Heart left ventricle (tissue), 13 donors: ENCODE results near the gene PRKAG2.

Experiments used
- POLR2A ChIP-seq, 2 donors: fragments of 450-650 bp; IDR thresholded peaks; one replicate each; pipeline ENCODE4 v1.6.1; 2017; ENCODE audit warnings: antibody characterized with exemption in 2 of 2, mild to moderate bottlenecking in 2 of 2, moderate library complexity in 2 of 2
- TF ChIP-seq, protein P1 (sequence below), 12 donors: fragments of 200-600 bp; sonication (generic) in 4 of 12; IDR thresholded peaks; one replicate each; pipeline versions ENCODE4 v1.5.0 to v1.8.0; 2018 to 2022; ENCODE audit warnings: antibody characterized with exemption in 12 of 12, mild to moderate bottlenecking in 5 of 12
- donor health status: ischemic (EF 13 %, LVEDD 7.1; RV severe dilation, severe dysfunction).
- donor health status: DM: no; HTN: yes; CAD: no.
- donor health status: DM: no; HTN: no; CAD: no.
- donor health status: ischemic (EF 25% LVEDD 6.9; RV normal size, moderate dysfunction).
- donor health status: ischemic (EF 25% LVEDD 5.7; RV mildly dilated, moderate dysfunction).
- donor health status: ischemic (EF 35%, LVEDD 5.7; RV mildly dilated, moderate dysfunction).
- donor health status: nonischemic (EF 11% LVEDD 7.7; RV severe dilation, severe dysfunction).
- donor health status: DM: yes; HTN: yes; CAD: no.
- donor health status: PGD.
- donor health status: ischemic (EF 29% LVEDD 5.4; RV normal size, mild dysfunction).
- donor health status: nonischemic (EF 23%, LVEDD 6.1; RV moderate dilation, normal function).

DNA sequence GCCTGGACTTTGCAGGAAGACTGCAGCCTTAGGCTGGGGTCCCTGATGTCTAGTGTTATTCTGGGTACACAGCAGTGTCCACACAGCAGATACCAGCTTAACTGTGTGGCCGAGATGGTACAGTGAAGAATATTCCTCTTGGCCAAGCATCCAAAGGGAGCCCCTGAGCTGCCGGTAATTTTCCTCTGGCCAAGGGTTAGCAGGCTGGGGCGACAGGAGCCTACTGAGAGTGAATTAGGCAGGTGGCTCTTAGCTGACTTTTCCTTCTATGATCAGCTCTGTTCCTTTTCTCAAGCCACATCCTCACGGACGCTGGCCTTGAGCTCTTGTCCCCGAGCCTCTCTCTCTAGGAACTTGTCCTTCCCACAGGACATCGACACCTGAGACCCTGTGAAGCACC, 29.8 kb downstream of the PRKAG2 start:
- TF ChIP-seq, protein P1, sequence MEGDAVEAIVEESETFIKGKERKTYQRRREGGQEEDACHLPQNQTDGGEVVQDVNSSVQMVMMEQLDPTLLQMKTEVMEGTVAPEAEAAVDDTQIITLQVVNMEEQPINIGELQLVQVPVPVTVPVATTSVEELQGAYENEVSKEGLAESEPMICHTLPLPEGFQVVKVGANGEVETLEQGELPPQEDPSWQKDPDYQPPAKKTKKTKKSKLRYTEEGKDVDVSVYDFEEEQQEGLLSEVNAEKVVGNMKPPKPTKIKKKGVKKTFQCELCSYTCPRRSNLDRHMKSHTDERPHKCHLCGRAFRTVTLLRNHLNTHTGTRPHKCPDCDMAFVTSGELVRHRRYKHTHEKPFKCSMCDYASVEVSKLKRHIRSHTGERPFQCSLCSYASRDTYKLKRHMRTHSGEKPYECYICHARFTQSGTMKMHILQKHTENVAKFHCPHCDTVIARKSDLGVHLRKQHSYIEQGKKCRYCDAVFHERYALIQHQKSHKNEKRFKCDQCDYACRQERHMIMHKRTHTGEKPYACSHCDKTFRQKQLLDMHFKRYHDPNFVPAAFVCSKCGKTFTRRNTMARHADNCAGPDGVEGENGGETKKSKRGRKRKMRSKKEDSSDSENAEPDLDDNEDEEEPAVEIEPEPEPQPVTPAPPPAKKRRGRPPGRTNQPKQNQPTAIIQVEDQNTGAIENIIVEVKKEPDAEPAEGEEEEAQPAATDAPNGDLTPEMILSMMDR (IDR thresholded peaks at IDR 0.05) = no peak
- no peak for TF ChIP-seq POLR2A (IDR thresholded peaks at IDR 0.05)
